ENCODE measurements around the gene CIBAR2. TPM values are rescaled to one million over a fixed set of nuclear protein-coding genes. Genes with fewer than 3 reads are reported as not detected.

The CIBAR2 gene
- total and polyA plus RNA-seq, 2 experiments from 2014 or later: not detected

DNA sequence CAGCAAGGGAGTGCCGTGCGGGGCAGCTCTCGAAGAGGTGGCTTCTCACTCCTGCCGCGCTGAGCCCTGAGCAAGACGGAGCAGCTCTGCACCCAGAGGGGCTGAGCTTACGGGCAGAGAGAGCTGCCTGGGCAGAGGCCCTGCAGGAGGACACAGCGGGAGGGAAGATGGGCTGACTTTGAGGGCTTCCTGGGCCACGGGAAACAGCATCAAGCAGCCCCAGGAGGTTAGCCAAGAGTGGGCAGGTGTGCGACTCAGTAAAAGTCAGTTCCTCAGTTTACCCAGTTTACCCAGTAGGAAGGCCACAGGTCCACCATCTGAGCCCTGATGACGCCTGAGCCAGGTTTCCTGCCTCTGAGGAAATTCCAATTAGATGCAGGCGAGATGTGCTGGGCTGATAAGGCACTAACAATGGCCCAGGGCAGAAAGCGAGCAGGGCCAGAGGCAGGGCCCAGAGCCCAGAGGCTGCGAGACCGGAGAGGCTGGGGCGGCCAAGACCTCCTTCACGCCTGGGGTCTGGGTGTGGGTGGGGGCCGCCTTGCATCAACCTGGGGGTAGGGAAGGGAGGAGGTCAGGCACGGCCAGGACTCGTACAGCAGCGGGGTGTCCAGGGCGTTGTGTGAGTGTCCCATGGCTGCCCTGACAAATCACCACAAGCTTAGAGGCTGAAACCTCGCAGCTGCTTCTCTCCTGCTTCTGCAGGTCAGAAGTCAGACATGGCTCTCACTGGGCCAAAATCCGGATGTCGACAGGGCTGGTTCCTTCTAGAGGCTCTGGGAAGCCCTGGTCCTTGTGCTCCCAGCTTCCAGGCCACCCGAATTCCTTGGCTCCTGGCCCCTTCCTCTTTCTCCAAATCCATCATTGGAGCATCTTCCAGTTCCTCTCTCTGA is 32.0 kb upstream of the CIBAR2 start (continued):
- TF ChIP-seq, protein P1, sequence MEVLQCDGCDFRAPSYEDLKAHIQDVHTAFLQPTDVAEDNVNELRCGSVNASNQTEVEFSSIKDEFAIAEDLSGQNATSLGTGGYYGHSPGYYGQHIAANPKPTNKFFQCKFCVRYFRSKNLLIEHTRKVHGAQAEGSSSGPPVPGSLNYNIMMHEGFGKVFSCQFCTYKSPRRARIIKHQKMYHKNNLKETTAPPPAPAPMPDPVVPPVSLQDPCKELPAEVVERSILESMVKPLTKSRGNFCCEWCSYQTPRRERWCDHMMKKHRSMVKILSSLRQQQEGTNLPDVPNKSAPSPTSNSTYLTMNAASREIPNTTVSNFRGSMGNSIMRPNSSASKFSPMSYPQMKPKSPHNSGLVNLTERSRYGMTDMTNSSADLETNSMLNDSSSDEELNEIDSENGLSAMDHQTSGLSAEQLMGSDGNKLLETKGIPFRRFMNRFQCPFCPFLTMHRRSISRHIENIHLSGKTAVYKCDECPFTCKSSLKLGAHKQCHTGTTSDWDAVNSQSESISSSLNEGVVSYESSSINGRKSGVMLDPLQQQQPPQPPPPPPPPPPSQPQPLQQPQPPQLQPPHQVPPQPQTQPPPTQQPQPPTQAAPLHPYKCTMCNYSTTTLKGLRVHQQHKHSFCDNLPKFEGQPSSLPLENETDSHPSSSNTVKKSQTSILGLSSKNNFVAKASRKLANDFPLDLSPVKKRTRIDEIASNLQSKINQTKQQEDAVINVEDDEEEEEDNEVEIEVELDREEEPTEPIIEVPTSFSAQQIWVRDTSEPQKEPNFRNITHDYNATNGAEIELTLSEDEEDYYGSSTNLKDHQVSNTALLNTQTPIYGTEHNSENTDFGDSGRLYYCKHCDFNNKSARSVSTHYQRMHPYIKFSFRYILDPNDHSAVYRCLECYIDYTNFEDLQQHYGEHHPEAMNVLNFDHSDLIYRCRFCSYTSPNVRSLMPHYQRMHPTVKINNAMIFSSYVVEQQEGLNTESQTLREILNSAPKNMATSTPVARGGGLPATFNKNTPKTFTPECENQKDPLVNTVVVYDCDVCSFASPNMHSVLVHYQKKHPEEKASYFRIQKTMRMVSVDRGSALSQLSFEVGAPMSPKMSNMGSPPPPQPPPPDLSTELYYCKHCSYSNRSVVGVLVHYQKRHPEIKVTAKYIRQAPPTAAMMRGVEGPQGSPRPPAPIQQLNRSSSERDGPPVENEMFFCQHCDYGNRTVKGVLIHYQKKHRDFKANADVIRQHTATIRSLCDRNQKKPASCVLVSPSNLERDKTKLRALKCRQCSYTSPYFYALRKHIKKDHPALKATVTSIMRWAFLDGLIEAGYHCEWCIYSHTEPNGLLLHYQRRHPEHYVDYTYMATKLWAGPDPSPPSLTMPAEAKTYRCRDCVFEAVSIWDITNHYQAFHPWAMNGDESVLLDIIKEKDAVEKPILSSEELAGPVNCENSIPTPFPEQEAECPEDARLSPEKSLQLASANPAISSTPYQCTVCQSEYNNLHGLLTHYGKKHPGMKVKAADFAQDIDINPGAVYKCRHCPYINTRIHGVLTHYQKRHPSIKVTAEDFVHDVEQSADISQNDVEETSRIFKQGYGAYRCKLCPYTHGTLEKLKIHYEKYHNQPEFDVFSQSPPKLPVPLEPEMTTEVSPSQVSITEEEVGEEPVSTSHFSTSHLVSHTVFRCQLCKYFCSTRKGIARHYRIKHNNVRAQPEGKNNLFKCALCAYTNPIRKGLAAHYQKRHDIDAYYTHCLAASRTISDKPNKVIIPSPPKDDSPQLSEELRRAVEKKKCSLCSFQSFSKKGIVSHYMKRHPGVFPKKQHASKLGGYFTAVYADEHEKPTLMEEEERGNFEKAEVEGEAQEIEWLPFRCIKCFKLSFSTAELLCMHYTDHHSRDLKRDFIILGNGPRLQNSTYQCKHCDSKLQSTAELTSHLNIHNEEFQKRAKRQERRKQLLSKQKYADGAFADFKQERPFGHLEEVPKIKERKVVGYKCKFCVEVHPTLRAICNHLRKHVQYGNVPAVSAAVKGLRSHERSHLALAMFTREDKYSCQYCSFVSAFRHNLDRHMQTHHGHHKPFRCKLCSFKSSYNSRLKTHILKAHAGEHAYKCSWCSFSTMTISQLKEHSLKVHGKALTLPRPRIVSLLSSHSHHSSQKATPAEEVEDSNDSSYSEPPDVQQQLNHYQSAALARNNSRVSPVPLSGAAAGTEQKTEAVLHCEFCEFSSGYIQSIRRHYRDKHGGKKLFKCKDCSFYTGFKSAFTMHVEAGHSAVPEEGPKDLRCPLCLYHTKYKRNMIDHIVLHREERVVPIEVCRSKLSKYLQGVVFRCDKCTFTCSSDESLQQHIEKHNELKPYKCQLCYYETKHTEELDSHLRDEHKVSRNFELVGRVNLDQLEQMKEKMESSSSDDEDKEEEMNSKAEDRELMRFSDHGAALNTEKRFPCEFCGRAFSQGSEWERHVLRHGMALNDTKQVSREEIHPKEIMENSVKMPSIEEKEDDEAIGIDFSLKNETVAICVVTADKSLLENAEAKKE (CRISPR knock-in tag; IDR thresholded peaks at IDR 0.05): no peak
- no peak for TF ChIP-seq EZH2phosphoT487 (IDR thresholded peaks at IDR 0.05; ENCODE audit: unreplicated experiment)

DNA sequence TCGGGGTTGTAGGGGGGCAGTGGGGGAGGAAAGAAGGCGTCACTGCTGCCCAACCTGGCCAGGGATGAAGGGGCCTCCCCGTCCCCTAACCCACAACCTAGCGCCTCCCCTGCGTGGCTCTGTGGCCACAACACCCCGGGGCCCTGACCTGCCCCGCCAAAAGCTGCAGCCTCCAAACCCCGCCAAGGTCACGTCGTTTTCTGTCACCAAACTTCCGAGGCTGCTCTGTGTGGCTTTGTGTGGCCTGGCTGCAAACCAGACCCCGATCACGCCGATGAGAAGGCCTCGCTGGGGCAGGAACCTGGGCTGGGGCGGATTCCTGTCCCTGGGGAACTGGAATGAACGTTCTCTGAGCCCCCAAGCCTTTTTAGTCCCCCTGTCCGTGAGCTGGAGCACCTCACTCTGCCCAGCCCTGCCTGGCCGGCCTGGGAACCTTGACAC is 30.5 kb upstream of the CIBAR2 start:
- H3K4me3 Mint-ChIP-seq: no peak overlapping the region
- TF ChIP-seq CREB1 (CRISPR knock-in tag; IDR thresholded peaks at IDR 0.05; ENCODE audit: low read depth): no peak
- Histone ChIP-seq H3K79me2 (replicated peaks; ENCODE audit: insufficient read depth) (no peaks in the 10 kb centered on the region), H3K4me1 (ENCODE audit: insufficient read depth) (no peaks in the 10 kb centered on the region), H3K36me3 (ENCODE audit: insufficient read depth) (no peaks in the 10 kb centered on the region), H4K20me1 (replicated peaks; ENCODE audit: insufficient read depth) (no peaks in the 10 kb centered on the region), H3K9me2 (ENCODE audit: insufficient read depth) (no peaks in the 10 kb centered on the region), H3K27ac (ENCODE audit: low read depth) (no peak overlapping the region), H3K4me2 (no peak overlapping the region), H3F3A (replicated peaks; ENCODE audit: low read depth) (no peaks in the 10 kb centered on the region), H3K4me3 (no peak overlapping the region), H3K27me3 (ENCODE audit: insufficient read depth) (no peaks in the 10 kb centered on the region), H2AFZ (no peak overlapping the region)
- peaks cover 16% of the 10 kb centered on the region for H3K4me1 Mint-ChIP-seq
- no peaks in the 10 kb centered on the region; the same call in 2 of the 3 replicates for H3K9me3 Mint-ChIP-seq
- no peak for DNase-seq (ENCODE audit: low spot score)
- H3K36me3 Mint-ChIP-seq (ENCODE audit: low read depth): no peaks in the 10 kb centered on the region
- H3K27ac Mint-ChIP-seq: no peak overlapping the region
- ATAC-seq: no peak
- H3K27me3 Mint-ChIP-seq (ENCODE audit: insufficient read depth, low read depth, poor library complexity): peaks cover 20% of the 10 kb centered on the region
